Fibroblast of lung (primary cell): ENCODE measurements around the gene NINJ2.

Experiments
- CTCF ChIP-seq, 2 donors: IDR thresholded peaks in 1 of 2; conservative IDR thresholded peaks in 1 of 2; 1 replicate in 1 of 2; 2 replicates in 1 of 2; pipeline ENCODE4 v1.5.1; 2011 to 2012; ENCODE audit warnings: low read length in 2 of 2, control low read depth in 1 of 2, inconsistent platforms in 1 of 2, low read depth in 1 of 2, mild to moderate bottlenecking in 1 of 2
- EZH2 ChIP-seq: IDR thresholded peaks from 2 replicates; pipeline ENCODE4 v1.5.1; 2012; ENCODE audit warnings: low read length, control low read depth, mild to moderate bottlenecking; ENCODE audit errors: missing control alignments

GRCh38 chr12:647385-648085 is 15.7 kb downstream of the NINJ2 start:
- TF ChIP-seq CTCF (conservative IDR thresholded peaks at IDR 0.05 in 1 of 2, IDR thresholded peaks at IDR 0.05 in 1 of 2; ENCODE audit: low read depth in 1 of 2, low read length in 2 of 2) (no peak), EZH2 (no peak)
